GM19395 (cell line): ENCODE data around the gene EYA2.

ENCODE experiments used
- ATAC-seq: cut with Tn5 transposase; IDR thresholded peaks from one replicate; pipeline ENCODE4 v1.9.1; 2021; ENCODE audit warnings: mild to moderate bottlenecking, moderate library complexity; ENCODE audit not compliant: unreplicated experiment

The EYA2 gene

DNA sequence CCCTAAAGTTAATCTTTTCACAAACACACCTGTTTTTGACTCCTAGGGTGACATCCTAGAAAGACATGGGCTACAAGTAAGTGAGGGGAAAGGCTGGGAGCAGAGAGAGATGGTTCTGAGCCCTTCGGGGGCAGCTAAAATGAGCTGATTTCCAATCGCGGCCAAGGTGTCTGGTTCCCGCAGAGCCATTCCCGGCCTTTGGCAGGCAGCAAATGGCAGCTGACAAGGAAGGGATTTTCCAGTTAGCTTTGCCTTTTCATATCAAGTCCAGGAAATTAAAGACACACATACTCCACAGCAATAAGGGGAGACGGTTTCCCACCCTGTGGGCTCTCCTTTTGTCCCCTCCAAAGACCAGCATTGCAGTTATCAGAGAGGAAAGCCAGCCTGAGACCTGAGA is 233.4 kb downstream of the EYA2 start:
- no peak for ATAC-seq

DNA sequence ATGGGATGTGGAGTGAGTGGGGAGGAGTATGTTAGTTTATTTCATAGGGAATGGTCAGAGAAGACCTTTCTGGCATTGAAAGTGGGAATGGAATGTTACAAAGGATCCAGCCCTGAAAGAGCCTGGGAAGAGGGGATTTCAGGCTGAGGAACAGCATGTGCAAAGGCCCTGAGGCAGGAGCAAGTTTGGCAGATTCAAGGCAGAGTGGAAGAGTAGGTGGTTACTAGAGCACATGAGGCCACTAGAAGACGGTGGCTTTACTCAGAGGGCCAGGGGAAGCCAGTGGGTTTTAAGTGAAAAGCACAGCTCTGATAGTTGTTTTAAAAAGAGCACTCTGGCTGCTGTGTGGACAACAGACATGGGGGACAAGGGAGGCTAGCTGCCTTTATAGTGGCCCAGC is 234.7 kb downstream of the EYA2 start:
- ATAC-seq = no peak

DNA sequence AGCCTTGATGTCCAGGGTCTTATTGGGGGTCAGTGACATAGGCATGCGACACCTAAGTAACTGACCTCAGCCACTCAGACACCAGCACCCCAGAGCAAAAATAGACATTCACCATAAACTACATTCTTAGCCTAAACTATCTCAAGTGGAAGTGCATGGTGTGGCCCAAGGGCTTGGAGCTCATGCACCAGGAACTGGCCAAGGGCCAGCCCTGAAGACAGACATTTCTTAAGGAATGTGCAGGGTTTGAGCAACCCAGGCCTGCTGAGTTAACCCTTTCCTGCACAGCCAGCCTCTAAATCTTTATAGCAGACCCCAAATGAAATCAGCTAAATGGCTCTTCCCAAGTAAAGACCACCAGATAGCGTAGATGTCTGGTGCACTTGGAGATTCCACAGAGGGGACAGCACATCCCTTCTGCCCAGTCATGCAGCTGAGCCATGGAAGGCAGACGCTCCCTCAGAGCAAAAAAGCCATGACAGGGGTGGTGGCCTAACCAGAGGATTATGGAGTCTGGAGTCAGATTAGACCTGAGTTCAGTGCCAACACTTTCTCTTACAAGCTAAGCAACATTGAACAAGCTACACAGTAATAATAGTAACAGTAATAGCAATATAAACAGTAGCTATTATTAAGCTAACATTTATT is 239.3 kb downstream of the EYA2 start:
- ATAC-seq = no peak

DNA sequence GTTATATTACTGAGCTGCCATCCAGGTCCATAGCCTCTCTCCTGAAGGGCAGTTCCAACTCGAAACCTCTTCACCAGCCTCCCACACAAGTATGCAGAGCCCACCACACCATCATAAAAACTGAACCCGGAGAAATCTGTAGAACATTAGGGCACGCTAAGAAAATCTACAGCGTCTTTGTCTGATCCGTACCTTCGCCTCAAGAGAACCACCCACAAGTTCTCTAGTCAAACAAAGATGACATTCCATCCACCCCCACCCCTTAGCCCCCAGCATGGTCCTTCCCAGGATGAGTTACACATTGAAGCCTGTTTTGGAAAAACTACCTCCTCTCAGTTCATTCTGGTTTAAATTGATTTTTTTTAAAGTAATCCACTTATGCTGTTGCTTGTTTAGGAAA is 242.1 kb downstream of the EYA2 start:
- no peak for ATAC-seq

DNA sequence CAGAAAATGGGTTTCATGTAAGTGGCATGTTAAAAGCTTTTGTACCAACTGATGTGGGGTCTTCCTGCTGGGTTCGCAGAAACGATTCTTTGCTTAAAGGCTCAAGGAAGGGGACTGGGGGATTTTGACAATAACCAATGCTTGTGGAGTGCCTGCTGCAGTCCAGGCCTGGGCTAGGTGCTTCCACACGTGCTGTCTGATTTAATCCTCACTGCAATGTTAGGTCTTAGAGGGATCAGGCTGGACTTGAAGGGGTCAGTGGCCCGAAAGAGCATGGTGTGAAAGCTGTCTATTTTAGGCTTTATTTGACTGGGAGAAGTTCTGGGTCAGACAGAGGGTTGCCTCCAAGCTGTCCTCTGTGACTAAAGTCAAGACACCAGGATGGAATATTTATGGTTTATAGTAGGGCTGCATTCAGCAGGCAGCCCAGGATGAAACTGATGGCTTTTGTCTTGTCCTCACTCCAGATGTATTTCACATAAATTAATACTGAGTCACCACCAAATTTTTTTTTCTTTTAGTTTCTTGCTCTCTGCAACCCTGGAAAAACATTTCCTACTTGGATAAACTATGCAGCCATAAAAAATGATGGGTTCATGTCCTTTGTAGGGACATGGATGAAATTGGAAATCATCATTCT is 242.7 kb downstream of the EYA2 start:
- no peak for ATAC-seq

DNA sequence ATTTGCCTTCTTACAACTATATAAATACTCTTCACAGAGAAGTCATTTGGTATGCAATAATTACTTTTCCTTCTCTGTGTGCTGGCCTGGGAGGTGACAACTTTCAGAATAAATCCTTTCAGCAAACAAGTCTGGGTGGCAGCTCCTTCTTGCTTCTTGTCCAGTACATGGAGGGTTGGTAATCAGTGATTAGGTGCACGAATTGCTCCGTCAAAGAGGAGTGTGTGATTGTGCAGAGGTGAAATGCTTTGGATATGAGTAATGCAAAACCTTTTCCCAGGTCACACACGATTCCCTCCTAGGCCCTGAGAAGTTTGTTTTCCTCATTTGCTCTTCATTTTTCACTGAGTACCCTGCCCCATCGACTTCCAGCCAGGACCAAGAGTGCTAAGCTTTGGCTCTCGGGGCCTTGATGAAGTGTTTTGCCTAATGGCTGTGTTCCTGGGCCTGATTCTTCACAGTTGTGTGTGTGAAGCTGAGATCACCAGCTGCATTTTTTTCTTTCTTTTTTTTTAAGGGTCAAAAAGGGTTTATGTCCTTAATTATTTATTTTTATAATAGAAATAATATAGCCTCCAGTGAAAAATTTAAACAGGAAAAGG is 245.4 kb downstream of the EYA2 start:
- ATAC-seq = no peak

DNA sequence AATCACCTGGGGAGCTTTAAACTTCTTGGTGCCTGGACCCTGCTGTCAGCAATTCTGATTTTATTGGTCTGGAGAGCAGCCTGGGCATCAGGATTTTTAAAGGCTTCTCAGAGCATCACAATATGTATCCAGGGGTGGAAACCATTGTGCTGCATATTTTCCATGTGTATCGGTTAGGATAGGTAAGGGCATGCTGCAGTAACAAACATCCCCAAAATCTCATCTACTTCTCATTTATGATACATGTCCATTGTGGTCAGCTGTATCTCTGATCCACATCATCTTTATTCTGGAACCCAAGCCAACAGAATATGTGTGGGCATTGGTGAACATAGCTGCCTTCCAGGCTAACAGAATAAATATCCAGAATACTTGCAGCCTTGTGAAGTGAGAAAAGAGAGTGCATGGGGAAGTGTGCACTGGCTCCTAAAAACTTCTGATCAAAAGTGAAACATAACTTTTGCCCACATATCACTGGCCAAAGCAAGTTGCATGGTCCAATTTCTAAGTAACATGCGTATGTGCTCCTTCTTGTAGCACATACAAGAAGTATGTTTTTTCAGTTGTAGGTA is 246.8 kb downstream of the EYA2 start:
- ATAC-seq = no peak

DNA sequence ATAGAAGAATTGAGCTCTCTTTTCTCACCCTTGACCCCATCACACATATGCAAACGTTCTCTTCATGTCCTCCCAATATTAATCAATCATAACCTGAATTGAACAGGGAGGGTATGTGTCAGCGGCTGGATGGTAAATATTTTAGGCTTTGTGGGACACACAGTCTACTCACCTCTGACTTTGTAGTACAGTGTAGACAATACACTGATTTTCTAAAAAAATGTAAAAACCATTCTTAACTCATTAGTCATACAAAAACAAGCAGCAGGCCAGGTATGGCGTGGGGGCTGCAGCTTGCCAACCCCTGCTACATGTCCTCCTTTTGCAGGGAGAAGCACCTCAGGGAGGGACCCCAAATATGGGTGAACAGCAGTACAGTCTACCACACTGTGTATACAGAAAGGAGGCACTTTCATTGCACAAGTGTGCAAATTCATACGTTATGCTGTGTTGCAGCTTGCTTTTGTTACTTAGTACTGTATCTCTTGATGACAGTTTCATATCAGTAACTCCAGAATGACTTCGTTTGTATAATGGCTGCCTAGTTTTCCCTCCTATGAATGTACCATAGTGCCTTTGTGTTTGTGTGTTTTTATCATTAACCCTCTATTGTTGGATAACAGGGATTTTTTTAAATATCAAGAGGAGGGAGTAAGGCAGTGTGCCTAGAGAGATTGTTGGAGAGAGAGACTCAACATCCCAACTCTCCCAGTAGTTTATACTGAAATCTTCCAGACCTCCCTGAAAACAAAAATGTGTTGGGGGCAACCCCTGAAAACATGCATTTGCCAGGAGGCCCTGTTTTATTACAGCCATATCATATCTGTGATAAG is 247.5 kb downstream of the EYA2 start:
- ATAC-seq = no peak

DNA sequence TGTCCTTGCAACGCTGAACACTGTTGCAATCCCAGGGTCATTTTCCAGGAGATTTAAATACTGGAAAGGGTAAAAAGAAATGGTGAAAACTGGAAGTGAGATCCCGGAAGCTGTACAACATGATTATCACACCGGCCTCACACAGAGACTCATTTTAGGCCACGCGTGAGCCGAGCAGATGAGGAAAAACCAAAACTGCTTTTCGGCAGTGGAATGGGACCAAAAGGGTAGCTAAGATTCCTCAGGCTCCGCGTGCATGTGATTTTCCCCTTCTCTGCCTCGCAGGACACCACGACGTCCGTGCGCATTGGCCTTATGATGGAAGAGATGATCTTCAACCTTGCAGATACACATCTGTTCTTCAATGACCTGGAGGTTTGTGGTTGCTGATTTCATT is 248.1 kb downstream of the EYA2 start:
- ATAC-seq = no peak

DNA sequence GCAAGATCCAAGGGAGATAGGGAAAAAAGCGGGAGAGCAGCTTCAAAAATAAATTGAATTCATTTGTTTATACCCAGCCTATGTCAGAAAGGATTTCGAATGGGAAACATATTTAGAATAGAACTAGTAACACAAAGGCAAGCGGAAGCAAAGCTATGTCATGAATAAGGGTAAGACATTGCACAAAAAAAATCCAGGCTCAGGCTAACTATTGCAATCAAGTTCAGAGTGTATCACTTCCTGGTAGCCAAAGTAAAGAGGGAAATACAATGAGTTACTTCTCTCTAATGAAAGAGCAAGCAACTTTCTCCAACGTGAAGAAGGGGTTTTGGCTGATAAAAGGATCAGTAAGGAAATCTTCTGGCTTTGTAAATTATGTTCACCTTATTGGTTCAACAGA is 249.0 kb downstream of the EYA2 start:
- no peak for ATAC-seq

DNA sequence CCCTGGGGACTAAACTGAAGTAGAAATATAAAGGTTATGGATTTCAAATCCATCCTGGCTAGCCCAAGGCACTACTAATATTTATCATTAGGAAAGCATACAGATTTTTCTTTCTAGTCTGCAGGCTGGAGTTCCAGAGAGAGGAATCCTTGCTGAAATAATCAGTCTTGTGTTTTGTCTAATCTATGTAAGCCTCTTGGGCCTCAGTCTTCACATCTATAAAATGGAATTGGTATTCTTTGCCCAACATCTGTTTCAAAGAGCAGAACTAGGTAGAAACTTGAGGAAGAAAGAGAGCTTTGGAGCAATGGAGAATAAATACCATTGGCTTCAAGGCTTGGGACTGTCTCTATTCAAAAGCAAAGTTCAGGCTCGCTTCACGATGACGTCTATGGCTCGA is 249.8 kb downstream of the EYA2 start:
- ATAC-seq = no peak

DNA sequence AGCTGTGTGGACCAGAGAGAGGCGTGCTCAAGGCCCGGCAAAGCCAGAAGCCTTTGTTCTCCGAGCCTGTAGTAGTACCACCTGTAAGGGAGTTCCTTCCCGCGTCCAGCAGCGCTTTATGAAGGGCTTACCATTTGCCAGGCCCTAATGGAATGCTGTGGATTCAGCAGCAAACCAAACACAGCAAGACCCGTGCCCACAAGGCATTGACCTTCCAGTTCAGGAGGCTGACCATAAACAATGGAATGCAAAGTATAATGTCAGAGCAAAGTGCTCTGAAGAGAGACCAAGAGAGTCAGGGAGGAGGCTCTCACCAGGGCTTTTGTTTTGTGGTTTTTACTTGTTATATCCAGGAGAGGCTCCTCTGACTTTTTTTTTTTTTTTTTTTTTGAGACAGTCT is 252.0 kb downstream of the EYA2 start:
- no peak for ATAC-seq

DNA sequence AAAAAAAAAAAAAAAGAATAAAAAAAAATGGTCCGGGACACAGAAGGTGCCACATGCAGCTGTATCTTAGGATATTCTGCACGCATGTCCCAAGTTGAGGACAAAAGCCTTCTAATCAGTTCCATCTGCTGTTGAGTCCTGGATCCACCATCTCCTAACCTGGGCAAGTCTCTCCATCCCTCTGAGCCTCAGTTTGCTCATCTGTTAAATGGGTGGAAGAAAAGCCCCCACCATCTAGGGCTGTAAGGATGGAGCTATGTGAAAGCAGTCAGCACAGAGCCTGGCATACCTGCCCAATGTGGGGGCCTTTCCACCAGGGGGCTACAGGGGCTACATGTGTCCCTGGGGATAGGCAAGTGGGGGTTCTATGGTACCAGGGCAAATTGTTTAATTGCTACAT is 253.4 kb downstream of the EYA2 start:
- ATAC-seq = no peak

DNA sequence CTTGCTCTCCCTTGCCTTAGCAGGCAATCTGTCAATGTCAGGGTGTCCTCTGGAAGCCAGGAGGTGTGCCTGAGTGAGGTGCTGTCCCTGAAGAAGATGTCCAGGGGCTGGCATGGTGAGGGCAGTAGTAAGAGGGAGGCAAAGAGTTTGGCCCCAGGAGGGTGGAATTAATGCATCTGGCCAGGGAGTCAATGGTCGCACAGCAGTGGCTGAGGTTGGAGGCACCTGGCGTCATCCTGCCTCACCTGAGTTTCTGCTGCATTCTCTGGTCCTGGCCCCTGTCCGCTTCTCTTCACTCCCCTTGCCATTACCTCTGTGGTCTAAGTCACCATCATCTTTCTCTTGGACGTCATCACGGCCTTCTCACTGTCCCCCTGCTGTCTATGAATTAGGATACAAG is 255.3 kb downstream of the EYA2 start:
- ATAC-seq = no peak

DNA sequence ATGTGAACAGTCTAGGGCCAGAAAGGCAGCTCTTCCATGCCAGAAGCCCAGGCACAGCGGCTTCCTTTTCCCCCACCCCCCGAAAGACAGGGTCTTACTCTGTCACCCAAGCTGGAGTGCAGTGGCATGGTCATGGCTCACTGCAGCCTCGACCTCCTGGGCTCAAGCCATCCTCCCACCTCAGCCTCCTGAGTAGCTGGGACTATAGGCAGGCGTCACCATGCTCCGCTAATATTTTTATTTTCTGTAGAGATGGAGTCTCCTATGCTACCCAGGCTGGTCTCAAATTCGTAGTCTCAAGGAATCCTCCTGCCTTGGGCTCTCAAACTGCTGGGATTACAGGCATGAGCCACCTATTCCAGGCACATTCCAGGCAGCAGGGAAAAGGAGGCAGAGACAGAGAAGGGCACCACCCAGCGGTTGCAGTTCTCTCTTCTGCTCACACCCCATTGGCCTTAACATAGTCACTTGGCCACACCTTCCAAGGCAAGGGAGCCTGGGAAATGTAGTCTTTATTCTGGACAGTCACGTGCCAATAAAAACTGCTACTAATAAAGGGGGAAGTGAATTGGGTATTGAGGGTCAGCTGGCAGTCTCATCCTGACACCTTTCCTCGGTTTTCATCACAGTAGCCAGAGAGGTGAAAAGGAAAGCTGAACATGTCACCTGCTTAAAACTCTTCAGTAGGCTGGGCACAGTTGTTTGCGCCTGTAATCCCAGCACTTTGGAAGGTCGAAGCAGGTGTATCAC is 255.9 kb downstream of the EYA2 start:
- no peak for ATAC-seq

DNA sequence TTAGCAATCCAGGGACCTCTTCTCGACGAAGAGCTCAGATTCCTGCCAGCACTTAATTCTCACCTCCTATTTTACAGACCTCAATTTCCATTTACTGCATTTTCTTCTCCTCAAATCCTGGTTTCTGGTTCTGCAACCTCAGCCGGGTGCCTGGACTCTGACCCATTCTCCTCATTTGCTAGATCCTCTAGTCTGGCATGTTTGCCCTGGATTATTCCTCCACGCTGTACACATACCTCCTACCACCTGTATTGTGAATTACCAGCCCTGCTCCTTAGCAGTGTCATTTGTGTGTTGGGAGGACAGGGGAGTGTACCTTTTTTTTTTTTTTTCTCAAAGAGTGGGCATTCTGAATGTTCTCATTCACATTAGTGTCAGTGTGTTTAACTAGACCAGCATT is 257.4 kb downstream of the EYA2 start:
- ATAC-seq = no peak

DNA sequence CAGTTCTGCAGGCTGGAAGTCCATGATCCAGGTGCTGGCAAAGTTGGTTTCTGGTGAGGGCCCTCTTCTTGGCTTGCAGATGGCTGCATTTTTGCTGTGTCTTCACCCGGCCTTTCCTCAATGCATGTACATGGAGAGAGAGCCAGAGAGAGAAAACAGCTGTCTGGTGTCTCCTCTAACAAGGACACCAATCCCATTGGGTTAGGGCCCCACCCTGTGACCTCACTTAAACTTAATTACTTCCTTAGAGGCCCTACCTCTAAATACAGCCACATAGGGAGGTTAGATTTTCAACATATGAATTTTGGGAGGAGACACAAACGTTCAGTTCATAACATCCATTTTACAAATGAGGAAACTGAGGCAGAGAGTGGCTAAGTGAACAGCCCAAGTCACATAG is 259.4 kb downstream of the EYA2 start:
- no peak for ATAC-seq

DNA sequence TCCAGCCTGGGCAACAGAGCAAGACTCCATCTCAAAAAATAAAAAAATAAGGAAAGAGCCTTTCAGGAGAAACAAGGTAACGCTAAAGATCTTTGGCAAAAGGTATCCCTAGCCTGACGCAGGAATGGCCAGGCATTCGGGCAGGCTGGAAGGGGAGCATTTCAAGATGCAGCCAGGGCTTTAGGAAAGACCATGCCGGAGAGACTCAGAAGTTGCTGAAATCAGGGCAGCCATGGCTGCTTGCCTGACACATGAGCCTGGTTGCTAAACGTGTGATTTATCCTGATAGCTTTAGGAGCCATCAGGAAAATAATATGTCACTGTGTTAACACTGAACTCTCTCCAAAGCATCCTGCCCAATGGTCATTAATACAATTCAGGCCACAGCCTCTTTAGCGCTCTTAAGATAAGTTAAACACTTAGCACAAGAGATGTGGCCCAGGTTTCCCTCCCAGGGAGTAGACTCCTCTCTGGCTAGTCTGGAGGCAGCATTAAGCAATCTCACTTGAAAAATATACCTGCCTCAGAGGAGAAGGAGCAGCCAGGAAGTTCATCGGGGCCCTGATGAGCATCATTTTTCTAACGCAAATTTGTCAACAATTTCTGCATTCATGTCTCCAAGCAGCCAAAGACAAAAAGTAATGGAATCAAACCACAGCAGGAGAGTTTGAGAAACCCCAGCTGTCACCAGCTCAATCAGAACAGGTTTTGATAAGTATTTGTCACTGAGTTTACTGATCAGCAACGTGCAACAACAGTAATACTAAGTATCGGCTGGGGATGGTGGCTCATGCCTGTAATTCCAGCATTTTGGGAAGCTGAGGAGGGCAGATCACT is 261.9 kb downstream of the EYA2 start:
- ATAC-seq = no peak

DNA sequence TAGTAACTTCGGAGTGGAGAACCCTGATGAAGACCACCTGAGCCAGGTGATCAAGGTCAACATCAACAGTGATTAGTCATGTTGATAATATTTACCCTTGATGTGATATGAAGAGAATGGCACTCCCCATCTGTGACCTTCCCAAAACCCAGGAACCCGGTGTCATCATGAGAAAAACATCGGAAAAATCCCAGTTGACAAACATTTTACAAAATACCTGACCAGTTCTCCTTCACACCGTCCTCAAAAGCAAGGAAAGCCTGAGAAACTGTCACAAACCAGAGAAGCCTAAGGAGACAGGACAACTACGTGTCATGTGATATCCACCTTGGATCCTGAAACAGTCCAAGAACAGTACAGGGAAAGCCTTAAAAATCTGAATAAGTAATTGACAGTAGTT is 264.5 kb downstream of the EYA2 start:
- ATAC-seq = no peak

DNA sequence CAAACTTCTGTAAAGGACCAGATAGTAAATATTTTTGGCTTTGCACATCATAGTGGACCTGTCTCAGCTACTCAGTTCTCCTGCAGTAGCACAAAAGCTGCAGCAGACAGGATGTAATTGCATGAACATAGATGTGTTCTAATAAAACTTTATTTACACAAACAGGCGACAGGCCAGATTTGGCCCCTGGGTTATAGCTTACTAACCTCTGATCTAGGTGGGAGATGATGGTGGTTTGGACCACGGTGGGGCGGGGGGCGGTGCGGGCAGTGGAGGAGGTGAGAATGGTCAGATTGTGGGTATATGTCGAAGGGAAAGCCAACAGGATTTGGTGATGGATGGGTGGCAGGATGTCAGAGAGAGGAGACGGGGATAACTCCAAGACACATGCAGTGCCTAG is 265.6 kb downstream of the EYA2 start:
- no peak for ATAC-seq
